ENCODE results near the gene NME4. TPM values are rescaled to one million over a fixed set of nuclear protein-coding genes. Genes with fewer than 3 reads are reported as not detected.
"Not testable (repeated sequence)": the region's sequence is repeated elsewhere in the genome, so short reads cannot be mapped to it uniquely, and the experiment has no call there.

The NME4 gene
- total RNA-seq, result 10 to 100 TPM; 15.6 to 17.3 TPM

GRCh38 chr16:397135-397661 lies at the start of gene NME4:
Gene NME4, plus strand, starts transcription at chr16:397199. Its CDS starts 24 bp downstream, at chr16:397223.
- Mint-ChIP-seq H3K4me3 (peak within 1 kb of the TSS; percentile 81), H3K27ac (no peak within 1 kb of the TSS), H3K4me1 (peaks cover 14% of the 10 kb centered on the region), H3K36me3 (peaks cover under 1% of the 10 kb centered on the region), H3K9me3 (peaks cover 2% of the 10 kb centered on the region), H3K27me3 (peaks cover 8% of the 10 kb centered on the region)
- peak; percentile 49 for DNase-seq

- Mint-ChIP-seq H3K36me3 (peaks cover 22% of the 10 kb centered on the region), H3K4me3 (no peak overlapping the region), H3K4me1 (peaks cover 62% of the 10 kb centered on the region), H3K27ac (no peak overlapping the region), H3K9me3 (no peaks in the 10 kb centered on the region), H3K27me3 (no peaks in the 10 kb centered on the region)
- DNase-seq, result no peak
Observed at GRCh38 chr16:347203-347602, 49.8 kb upstream of the NME4 start.

GRCh38 chr16:348495-348894 lies 48.5 kb upstream of the NME4 start:
- not testable (repeated sequence) for DNase-seq, H3K4me3 Mint-ChIP-seq, H3K27ac Mint-ChIP-seq, H3K9me3 Mint-ChIP-seq, H3K27me3 Mint-ChIP-seq
- Mint-ChIP-seq H3K4me1 (peaks cover 49% of the 10 kb centered on the region), H3K36me3 (peaks cover 19% of the 10 kb centered on the region)

GRCh38 chr16:349211-349610 lies 47.8 kb upstream of the NME4 start:
- no peak for DNase-seq
- Mint-ChIP-seq H3K4me1 (peaks cover 51% of the 10 kb centered on the region), H3K9me3 (no peaks in the 10 kb centered on the region), H3K36me3 (peaks cover 14% of the 10 kb centered on the region), H3K27me3 (no peaks in the 10 kb centered on the region), H3K27ac (peak overlapping the region; percentile 63), H3K4me3 (peak overlapping the region; percentile 40)

DNA sequence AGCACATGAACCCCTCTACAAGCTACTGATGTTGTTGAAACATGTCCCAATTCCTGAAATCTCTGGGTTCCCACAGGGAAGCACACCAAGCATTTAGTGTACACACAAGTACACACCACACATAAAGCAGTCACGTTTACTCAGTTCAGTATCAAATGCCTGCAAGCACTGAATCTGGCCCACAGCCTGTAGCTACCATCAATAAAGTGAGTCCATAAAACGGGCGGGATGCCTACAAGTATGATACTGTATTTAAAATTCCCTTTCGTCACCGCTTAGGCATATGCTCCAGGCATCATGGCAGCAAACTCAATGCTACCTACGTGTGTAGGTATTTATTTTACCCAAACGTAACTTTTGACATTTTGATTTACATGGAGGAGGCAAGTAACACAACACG lies 46.8 kb upstream of the NME4 start:
- peaks cover 51% of the 10 kb centered on the region for H3K4me1 Mint-ChIP-seq
- no peak for DNase-seq
- H3K27me3 Mint-ChIP-seq, result no peaks in the 10 kb centered on the region
- H3K27ac Mint-ChIP-seq, result no peak overlapping the region
- no peak overlapping the region for H3K4me3 Mint-ChIP-seq
- H3K36me3 Mint-ChIP-seq, result peaks cover 10% of the 10 kb centered on the region
- no peaks in the 10 kb centered on the region for H3K9me3 Mint-ChIP-seq

GRCh38 chr16:351804-352520 lies 45.0 kb upstream of the NME4 start:
- Mint-ChIP-seq H3K4me3 (peak overlapping the region; percentile 83), H3K27me3 (no peaks in the 10 kb centered on the region), H3K27ac (peak overlapping the region; percentile 84), H3K9me3 (no peaks in the 10 kb centered on the region), H3K4me1 (peaks cover 54% of the 10 kb centered on the region), H3K36me3 (peaks cover 10% of the 10 kb centered on the region)
- no peak for DNase-seq

DNA sequence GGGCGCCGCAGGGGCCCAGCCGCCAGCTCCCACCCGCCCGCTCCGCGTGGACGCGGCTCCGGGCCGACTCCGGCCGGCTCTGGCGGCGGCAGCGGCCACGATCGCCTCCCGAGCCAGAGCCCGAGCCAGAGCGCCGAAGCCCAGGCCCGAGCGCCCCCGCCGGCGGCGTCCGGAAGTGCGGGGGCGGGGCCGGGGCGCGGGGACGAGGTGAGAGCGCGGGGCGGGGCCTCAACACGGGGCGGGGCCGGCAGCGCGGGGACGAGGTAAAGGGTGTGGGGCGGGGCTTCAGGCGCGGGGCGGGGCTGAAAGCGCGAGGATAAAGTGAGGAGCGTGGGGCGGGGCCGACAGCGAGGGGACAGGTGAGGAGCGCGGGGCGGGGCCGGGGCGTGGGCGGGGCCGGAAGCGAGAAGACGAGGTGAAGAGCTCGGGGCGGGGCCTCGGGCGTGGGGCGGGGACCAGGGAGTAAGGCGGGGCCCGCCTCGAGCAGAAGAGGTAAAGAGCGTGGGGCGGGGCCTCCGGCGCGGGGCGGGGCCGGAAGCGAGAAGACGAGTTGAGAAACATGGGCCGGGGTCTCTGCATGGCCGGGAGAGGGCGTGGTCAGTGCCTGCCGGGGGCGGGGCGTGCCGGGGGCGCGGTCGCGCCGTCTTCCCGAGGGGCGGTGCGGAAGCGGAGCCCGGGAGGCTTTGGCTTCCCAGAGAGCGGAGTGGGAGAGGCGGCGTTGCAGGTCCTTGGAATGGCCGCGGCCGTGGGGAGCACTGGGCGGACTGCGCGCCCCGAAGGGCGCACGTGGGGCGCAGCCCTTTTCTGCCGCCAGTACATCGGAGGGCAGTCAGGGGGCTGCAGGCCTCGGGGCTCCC lies 44.2 kb upstream of the NME4 start, which contains the start of gene AXIN1:
TSS of gene AXIN1 (minus strand) at position 177 of the 857 bp plus-strand sequence. CDS start 5,698 bp downstream, outside the sequence.
- Mint-ChIP-seq H3K4me1 (peaks cover 47% of the 10 kb centered on the region), H3K4me3 (peak within 1 kb of the TSS; percentile 83), H3K27ac (peak within 1 kb of the TSS; percentile 84), H3K27me3 (no peaks in the 10 kb centered on the region), H3K9me3 (no peaks in the 10 kb centered on the region), H3K36me3 (peaks cover 10% of the 10 kb centered on the region)
- peak; percentile 99 for DNase-seq

GRCh38 chr16:353404-354290 lies 43.4 kb upstream of the NME4 start:
- peak overlapping the region; percentile 11 for H3K4me3 Mint-ChIP-seq
- H3K27me3 Mint-ChIP-seq, result no peaks in the 10 kb centered on the region
- DNase-seq, result no peak

GRCh38 chr16:354291-354881 lies 42.6 kb upstream of the NME4 start:
- H3K36me3 Mint-ChIP-seq, result peaks cover 10% of the 10 kb centered on the region
- DNase-seq, result no peak
- no peaks in the 10 kb centered on the region for H3K9me3 Mint-ChIP-seq
- H3K4me3 Mint-ChIP-seq, result peak overlapping the region; percentile 11
- peaks cover 35% of the 10 kb centered on the region for H3K4me1 Mint-ChIP-seq
- peak overlapping the region; percentile 7 for H3K27ac Mint-ChIP-seq
- H3K27me3 Mint-ChIP-seq, result no peaks in the 10 kb centered on the region

More at GRCh38 chr16:353404-354290, 43.4 kb upstream of the NME4 start:
- peaks cover 10% of the 10 kb centered on the region for H3K36me3 Mint-ChIP-seq
- peaks cover 39% of the 10 kb centered on the region for H3K4me1 Mint-ChIP-seq
- no peak overlapping the region for H3K27ac Mint-ChIP-seq
- H3K9me3 Mint-ChIP-seq, result no peaks in the 10 kb centered on the region

DNA sequence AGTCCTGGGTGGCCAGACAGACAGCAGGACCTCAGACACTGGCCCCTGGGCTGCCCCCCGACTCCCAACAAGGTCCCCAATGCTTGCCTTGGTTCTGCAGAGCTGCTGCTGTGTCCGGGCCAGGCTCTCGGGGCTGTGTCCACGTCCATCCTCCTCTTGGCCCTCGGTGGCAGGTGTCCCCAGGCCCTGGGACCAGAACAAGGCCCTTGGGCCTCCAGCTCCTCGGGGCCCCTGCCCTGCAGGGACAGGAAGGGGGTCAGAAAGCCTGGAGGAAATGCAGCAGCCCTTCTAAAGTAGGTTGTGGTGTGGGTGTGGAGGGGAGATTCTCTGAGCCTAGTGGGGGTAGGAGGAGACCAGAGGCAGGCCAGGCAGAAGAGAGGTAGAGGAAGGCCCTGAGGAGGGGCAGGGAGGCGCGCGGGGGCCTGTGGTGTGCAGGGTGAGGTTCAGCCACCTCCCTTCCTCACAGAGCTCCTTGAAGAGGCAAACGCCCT lies 42.0 kb upstream of the NME4 start:
- peaks cover 29% of the 10 kb centered on the region for H3K4me1 Mint-ChIP-seq
- peaks cover 8% of the 10 kb centered on the region for H3K36me3 Mint-ChIP-seq
- DNase-seq, result no peak
- no peaks in the 10 kb centered on the region for H3K27me3 Mint-ChIP-seq
- H3K4me3 Mint-ChIP-seq, result no peak overlapping the region
- no peaks in the 10 kb centered on the region for H3K9me3 Mint-ChIP-seq
- peak overlapping the region; percentile 80 for H3K27ac Mint-ChIP-seq

DNA sequence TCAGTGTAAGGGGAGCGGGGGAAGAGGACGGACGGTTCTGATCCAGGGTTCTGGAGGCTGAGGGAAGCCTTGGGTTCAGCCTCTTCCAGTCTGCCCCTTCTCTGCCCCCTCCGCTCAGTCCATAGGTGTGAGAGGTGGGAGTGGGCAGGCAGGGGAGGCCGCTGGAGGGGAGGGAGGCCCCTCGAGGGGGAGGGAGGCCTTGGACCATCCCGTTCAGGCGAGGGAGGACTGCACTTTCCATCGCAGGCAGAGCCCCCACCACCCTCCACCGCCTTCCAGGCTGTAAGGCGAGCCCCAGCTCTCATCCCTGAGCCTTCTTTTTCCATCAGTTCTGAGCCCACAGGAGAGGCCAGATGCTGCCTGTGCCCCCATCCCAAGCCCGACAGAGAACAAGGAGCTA lies 40.3 kb upstream of the NME4 start:
- peaks cover 16% of the 10 kb centered on the region for H3K4me1 Mint-ChIP-seq
- no peak overlapping the region for H3K4me3 Mint-ChIP-seq
- no peaks in the 10 kb centered on the region for H3K36me3 Mint-ChIP-seq
- no peak for DNase-seq
- no peaks in the 10 kb centered on the region for H3K9me3 Mint-ChIP-seq
- H3K27ac Mint-ChIP-seq, result no peak overlapping the region
- no peaks in the 10 kb centered on the region for H3K27me3 Mint-ChIP-seq

DNA sequence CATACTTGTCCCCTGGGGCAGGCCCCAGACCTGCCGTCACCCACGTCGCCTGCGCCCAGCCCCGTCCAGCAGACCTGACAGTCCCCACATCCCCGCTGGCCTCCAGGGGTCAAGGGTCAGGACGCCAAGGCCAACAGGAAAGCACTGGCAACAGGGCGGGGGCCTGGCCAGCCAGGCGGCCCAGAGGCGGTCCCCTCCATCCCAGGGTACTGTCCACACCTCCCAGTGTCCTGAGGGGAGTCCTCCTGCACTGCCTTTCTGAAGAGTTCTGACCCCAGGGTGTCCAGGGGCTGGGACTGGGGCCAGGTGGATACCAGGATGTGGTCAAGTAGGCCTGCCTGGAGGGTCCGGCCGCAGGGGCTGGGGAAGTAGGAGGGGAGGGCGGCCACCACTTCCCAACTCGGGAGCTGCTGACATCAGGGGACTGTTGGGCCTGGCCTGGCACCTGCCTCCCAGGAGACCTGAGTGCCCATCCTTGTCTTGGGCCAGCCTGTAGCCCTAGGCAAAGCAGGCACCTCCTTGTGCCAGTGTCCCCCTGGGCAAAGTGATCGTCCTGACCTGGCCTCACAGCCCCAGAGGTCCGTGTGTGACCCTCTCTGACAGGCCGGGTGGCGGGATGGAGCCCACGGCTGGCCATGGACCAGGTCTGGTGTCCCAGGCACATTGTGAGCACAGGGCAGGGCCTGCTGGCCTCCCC lies 37.8 kb upstream of the NME4 start:
- no peaks in the 10 kb centered on the region for H3K9me3 Mint-ChIP-seq
- peaks cover 17% of the 10 kb centered on the region for H3K4me1 Mint-ChIP-seq
- no peak overlapping the region for H3K27ac Mint-ChIP-seq
- H3K36me3 Mint-ChIP-seq, result no peaks in the 10 kb centered on the region
- peaks cover 5% of the 10 kb centered on the region for H3K27me3 Mint-ChIP-seq
- no peak for DNase-seq
- H3K4me3 Mint-ChIP-seq, result no peak overlapping the region

- no peak for DNase-seq
- H3K36me3 Mint-ChIP-seq, result no peaks in the 10 kb centered on the region
- H3K27ac Mint-ChIP-seq, result no peak overlapping the region
- no peak overlapping the region for H3K4me3 Mint-ChIP-seq
- H3K4me1 Mint-ChIP-seq, result peaks cover 13% of the 10 kb centered on the region
- no peaks in the 10 kb centered on the region for H3K9me3 Mint-ChIP-seq
- peaks cover 5% of the 10 kb centered on the region for H3K27me3 Mint-ChIP-seq
Observed at GRCh38 chr16:359871-360697, 36.9 kb upstream of the NME4 start.

All from activated naive CD8-positive, alpha-beta T cell treated with anti-CD3 and anti-CD28 coated beads for 36 hours (primary cell).